Sigmoid colon (tissue), 4 donors: ENCODE measurements around the gene SLC35B2.

Experiments
- CTCF ChIP-seq, 4 experiments: fragments of 450-650 bp in 3 of 4; fragments of 200-600 bp in 1 of 4; IDR thresholded peaks; one replicate each; pipeline ENCODE4 v1.5.1; 2016 to 2019; ENCODE audit warnings: antibody characterized with exemption in 4 of 4, mild to moderate bottlenecking in 3 of 4, moderate library complexity in 2 of 4
- EP300 ChIP-seq, 4 donors: sonication (generic); formaldehyde crosslinking; IDR thresholded peaks; one replicate each; pipeline ENCODE4 v1.6.1; 2017; ENCODE audit warnings: antibody characterized with exemption in 4 of 4

GRCh38 chr6:44243345-44243744, 14.0 kb downstream of the SLC35B2 start:
- TF ChIP-seq CTCF (IDR thresholded peaks at IDR 0.05) = no peak
- TF ChIP-seq EP300 (IDR thresholded peaks at IDR 0.05) = no peak
